NCI-H2196 treated with DMSO at 0.1 percent for 48 hours (cell line): ENCODE results near the gene ACAP3.
A peak's percentile ranks its signal among the peaks of the same experiment; 100 is the strongest.
"Not testable (repeated sequence)": the region's sequence is repeated elsewhere in the genome, so short reads cannot be mapped to it uniquely, and the experiment has no call there.

Experiments used
- DNase-seq: peaks from one replicate; lab custom pipeline; 2025; ENCODE audit not compliant: unreplicated experiment; lab: John Stamatoyannopoulos, UW

The ACAP3 gene

DNA sequence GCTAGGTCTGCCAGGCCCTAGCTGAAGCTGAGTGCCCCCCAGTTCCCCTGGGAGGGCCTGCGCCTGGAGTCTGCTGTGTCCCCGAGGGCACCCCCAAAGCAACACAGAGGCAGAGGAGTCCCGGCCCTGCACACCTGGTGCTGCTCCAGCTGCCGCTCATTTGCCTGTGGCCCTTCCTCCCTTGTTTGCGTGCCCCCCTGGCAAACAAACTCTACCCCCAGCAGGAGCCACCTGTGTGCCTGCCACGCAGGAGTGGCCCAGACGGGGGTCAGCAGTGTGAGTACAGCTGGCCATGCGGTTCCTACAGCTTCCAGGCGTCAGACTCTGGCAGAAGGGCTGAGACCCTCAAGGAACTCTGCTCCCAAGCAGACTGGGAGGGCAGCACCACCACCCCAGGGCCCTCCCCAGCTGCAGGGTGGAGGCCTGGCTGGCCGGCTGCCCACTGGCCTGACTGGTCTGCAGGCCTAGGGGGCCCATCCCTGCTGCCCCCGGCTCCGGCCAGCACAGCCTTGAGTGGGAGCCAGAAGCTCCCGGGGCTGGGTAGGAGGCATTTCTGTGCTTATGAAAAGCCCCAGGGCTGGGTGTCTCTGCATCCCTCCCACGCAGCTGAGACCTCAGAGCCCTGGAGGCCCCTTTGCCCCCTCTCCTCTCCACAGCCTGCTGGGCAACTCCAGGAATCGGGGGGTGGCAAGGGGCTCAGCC lies 22.8 kb upstream of the ACAP3 start:
- DNase-seq: no peak

DNA sequence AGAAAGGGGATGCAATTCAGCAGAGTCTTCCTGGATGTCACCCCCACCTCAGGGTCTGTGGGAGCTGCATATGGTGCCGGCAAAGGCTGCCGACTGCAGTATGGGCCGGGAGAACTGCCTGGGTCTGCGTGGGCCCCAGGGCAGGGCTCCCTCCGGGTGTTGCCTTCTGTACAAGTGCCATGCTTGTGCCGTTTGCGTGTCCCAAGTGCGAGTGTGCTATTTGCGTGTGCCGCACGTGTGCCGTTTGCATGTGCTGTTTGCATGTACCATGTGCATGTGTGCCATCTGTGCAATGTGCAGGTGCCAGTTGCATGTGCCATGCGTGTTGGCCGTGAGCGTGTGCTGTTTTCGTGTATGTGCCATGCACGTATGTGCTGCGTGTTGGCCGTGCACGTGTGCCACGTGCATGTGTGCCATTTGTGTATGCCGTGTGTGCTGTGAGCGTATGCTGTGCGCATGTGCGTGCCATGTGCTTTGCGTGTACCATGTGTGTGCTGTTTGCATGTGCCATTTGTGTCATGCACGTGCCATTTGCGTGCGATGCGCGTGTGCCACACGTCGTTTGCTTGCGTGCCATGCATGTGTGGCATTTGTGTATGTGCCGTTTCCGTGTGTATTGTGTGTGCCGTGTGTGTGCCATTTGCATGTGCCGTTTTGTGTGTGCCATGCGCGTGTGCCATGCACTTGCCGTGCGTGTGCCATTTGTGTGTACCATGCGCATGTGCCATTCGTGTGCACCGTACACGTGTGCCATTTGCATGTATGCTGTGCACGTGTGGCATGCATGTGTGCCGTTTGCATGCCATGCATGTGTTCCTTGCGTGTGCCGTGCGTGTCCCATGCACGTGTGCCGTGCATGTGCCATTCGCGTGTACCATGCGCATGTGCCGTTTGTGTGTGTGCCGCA lies 21.8 kb upstream of the ACAP3 start:
- no peak for DNase-seq

DNA sequence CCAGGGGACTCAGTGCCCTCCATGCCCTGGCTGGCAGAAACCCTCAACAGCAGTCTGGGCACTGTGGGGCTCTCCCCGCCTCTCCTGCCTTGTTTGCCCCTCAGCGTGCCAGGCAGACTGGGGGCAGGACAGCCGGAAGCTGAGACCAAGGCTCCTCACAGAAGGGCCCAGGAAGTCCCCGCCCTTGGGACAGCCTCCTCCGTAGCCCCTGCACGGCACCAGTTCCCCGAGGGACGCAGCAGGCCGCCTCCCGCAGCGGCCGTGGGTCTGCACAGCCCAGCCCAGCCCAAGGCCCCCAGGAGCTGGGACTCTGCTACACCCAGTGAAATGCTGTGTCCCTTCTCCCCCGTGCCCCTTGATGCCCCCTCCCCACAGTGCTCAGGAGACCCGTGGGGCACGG lies 20.5 kb upstream of the ACAP3 start:
- no peak for DNase-seq

- DNase-seq: no peak
These were observed 19.6 kb upstream of the ACAP3 start for GRCh38 chr1:1327291-1327690.

DNA sequence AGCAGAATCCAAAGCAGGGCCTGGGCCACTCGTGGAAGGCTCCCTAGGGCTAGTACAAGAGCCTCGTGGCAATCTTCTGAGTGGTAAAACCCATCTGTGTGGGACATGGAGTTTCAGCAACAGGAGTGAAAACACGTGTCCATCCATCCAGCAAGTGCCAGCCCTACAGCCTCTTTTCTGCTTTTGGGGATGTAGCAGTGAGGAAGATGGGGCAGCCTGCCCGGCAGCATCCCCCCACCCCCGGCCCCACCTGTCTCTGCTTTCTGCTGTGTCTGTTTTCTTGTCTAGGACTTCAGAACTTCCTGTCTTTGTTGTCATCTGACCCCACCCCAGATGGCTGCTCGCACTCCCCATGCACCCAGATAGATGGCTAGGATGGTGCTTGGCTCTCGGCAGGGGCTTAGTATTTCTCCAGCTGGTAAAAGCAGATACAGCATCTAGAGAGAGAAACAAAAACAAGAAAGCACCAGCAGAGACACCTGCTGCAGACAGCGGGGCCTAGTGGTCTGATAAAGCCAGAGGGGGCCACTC lies 18.4 kb upstream of the ACAP3 start:
- DNase-seq: no peak

GRCh38 chr1:1325288-1326074 lies 17.8 kb upstream of the ACAP3 start:
- no peak for DNase-seq

DNA sequence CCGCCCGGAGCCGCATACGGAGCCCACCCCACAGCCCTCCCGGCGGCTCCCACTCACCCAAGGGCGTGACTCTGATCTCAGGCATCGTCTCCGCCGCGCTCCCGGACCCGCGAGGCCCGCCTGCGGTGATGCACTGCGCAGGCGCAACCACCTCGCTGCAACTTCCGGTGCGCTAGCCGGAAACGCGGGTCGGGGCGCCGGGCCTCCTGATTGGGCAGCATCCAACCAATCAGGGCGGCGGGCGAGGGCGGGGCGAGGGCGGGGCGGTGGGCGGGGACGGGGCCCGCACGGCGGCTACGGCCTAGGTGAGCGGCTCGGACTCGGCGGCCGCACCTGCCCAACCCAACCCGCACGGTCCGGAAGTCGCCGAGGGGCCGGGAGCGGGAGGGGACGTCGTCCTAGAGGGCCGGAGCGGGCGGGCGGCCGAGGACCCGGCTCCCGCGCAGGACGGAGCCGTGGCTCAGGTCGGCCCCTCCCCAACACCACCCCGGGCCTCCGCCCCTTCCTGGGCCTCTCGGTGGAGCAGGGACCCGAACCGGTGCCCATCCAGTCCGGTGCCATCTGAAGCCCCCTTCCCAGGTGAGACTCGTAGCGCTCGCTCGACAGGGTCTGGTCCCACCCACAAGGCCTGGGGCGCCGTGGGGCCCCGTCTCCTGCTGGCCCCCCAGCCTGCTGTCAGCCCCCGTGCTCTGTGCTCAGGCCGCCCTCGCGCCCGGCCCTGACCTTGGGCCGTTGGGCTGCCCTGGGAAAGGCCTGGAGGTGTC lies 17.0 kb upstream of the ACAP3 start, which contains the start of the genes CPTP and INTS11:
Gene CPTP (plus strand): TSS at position 279 of the 764 bp plus-strand sequence. CDS start 2,109 bp downstream, outside the sequence.
Gene INTS11 (minus strand): TSS at position 137 of the 764 bp plus-strand sequence. CDS start 52 bp downstream, at position 85.
- DNase-seq: peak; percentile 86

DNA sequence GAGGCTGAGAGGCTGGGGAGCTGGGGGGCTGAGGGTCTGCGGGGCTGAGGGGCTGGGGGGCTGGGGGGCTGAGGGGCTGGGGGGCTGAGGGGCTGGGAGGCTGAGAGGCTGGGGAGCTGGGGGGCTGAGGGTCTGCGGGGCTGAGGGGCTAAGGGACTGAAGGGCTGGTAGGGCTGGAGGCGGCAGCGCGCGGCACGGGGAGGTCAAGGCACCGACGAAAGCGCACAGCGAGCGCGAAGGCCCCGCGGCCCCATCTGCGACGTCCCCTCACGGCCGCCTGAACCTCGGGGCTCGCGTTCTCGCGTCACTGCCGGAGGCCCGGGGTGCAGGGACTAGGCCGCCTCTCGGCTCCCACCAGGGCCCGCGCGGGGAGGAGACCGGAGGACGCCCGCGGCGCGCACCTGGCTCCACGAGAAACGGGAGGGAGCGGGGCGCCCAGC lies 16.4 kb upstream of the ACAP3 start:
- no peak for DNase-seq

DNA sequence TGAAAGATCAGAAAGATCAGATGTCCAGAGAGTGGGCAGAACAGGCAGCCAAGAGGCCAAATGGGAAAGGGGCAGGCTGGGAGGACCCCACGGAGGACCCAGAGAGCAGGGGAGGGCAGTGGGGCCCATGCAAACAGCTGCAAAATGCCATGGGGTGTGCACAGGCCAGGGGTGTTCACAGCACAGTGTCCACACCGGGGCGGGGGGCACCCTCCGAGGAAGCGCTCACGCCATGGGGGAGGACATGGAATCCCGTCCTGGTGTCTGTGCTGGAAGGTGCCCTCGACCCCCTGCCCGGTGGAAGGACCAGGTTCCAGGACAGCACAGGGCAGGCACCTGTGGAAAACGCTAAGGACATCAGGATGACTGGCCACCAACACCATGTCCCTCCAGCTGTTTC lies 15.2 kb upstream of the ACAP3 start:
- no peak for DNase-seq

DNA sequence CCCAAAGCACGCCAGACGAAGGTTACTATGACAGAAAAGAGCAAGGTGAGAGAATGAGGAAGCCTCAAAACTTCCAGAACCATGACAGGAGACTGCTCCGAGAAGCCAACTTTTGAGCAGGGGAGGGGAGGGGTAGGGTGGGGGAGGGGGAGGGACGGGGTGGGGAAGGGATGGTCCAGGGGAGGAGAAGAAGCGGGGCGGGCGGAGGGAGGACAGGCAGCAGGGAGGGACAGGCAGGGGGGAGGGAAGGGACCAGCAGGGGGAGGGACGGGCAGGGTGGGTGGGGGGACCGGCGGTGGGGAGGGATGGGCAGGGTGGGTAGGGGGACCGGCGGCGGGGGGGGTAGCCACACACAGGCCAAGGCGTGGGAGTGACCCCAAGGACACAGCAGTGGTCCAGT lies 14.7 kb upstream of the ACAP3 start:
- DNase-seq: no peak

DNA sequence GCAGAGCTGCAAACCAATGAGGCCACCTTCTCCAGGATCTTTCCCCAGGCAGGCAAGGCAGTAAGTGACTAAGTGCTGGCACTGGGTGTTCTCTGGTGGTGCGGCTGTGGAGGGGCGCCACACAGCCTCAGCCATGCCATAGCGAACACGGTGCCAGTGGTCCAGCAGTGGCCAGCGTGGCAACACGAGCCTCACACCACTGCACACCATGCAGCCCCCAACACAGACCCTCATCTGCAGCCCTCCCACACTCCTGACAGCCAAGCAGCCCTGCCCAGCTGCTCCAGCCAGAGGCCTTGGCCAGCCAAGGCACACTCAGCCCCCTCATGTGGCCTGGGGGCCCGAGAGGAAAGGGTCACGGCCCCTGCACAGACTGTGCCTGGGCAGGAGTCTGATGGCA lies 13.7 kb upstream of the ACAP3 start:
- no peak for DNase-seq

- DNase-seq: no peak
These were observed 13.1 kb upstream of the ACAP3 start for GRCh38 chr1:1320666-1321448.

DNA sequence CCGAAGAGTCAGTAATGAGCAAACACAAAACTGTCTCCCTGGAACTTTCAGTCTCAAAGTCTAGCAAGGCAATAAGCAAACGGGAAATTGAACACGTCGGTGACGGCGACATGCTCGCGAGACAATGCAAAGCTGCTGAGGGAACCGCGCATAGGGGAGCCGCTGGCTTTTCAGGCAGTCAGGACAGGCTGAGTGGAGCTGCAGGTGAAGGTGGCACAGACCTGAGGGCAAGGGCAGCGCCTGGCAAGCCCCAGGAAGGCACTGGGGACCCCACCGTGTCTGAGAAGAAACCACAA lies 11.9 kb upstream of the ACAP3 start:
- no peak for DNase-seq

DNA sequence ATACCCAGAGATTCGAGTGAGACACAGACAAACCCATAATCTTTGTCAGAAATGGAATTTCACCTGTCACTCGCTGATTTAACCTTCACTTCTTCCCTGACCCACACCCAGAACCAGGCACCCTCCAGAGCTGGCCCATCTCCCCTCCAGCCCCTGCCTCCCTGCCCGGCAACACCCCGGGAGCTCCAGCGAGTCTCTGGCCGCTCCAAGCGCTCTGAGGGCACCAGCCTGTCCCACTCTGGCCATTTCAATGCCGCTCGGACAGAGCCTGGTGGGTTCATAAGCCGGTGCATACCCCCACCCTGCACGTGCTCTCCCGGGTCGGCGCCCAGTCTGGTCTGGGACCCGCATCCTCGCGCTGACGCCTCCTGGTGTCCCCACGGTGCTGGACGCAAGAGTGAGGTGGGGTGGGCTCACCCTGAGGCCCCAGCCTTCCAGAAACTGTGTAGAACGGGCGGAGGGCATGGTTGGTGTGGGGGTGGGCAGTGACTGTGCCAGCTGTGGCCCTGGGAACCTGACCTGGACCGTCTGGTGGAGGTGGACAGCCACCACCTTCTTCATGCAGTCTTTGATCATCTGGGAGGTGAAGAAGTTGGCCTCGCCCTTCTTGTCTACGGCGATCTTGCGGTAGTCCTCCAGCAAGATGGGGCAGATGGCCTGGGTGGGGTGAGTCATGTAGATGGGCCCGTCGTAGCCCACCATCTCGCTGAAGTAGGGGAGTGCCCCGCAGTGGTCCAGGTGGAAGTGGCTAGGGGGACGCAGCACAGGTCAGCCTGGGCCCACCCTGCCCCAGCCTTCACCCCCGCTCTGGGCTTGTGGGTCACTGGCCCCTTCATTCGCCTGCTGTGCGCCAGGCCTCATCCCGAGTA lies 11.3 kb upstream of the ACAP3 start:
- DNase-seq: no peak

GRCh38 chr1:1318131-1318652 lies 10.5 kb upstream of the ACAP3 start:
- DNase-seq: peak; percentile 77

- DNase-seq: no peak
These were observed 9.7 kb upstream of the ACAP3 start for GRCh38 chr1:1317420-1317819.

DNA sequence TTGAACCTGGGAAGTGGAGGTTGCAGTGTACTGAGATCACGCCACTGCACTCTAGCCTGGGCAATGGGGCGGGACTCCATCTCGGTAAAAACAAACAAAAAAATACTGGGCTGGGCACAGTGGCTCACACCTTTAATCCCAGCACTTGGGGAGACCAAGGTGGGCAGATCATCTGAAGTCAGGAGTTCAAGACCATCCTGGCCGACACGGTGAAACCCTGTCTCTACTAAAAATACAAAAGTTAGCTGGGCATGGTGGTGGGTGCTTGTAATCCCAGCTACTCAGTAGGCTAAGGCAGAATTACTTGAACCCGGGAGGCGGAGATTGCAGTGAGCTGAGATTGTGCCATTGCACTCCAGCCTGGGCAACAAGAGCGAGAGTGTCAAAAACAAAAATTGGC lies 8.5 kb upstream of the ACAP3 start:
- DNase-seq: not testable (repeated sequence)

DNA sequence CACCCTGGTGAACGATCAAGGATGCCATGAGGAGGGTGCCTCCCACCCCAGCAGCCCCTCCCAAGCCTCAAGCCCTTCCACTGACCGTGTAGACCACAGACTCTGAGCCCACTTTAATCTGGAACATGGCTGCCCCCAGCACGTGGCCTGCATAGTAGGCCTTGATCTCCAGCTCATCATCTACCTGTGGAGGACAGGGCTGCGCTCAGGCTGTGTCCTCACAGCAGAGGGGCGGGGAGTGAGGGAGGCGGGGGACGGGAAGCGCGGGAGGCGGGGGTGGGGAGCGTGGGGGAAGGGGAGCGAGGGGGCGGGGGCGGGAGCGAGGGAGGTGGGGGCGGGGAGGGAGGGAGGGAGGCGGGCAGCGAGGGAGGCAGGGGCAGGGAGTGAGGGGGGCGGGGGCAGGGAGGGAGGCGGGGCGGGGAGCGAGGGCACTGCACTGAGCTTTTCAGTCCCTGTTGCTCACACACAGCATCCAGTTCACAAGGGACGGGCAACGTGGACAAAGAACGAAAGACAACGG lies 7.8 kb upstream of the ACAP3 start:
- no peak for DNase-seq
